Fibroblast of pulmonary artery (primary cell): ENCODE results near the gene ARAP1.

ENCODE experiments used
- DNase-seq: peaks from one replicate; pipeline ENCODE4 v3.0.0-alpha.2; 2010; ENCODE audit warnings: low read depth
- H3K4me3 ChIP-seq: replicated peaks from 2 replicates; pipeline ENCODE4 v1.5.1; 2011; ENCODE audit warnings: low read depth, mild to moderate bottlenecking, control low read depth, low read length, moderate library complexity
- CTCF ChIP-seq: IDR thresholded peaks from 2 replicates; pipeline ENCODE4 v1.5.1; 2011; ENCODE audit warnings: mild to moderate bottlenecking, control low read depth, low read length, inconsistent platforms; ENCODE audit errors: missing control alignments

The ARAP1 gene

GRCh38 chr11:72639502-72640375, 112.5 kb downstream of the ARAP1 start:
- H3K4me3 ChIP-seq, result no peak overlapping the region
- DNase-seq, result no peak
- no peak for TF ChIP-seq CTCF

DNA sequence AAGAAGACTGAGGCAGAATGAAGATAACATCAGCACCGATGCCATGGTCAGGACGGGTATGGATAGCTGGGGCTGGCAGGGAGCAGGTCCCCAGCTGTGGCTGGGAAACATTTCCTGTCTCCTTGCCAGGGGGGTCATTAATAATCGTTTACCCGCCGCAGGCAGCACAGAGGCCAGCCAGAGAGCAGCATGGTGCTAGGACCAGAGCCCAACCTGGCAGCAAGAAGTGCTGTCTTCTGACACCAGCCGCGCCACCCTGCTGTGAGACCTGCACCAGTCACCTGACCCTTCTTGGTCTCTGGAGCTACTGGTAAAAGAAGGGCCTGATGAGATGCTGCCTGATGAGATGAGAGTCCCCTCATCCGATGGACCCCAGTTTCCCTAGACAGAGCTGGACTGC, 114.3 kb downstream of the ARAP1 start:
- TF ChIP-seq CTCF, result no peak
- no peak overlapping the region for H3K4me3 ChIP-seq
- DNase-seq, result no peak

GRCh38 chr11:72637198-72637597, 115.0 kb downstream of the ARAP1 start:
- TF ChIP-seq CTCF, result no peak
- H3K4me3 ChIP-seq, result no peak overlapping the region
- no peak for DNase-seq

DNA sequence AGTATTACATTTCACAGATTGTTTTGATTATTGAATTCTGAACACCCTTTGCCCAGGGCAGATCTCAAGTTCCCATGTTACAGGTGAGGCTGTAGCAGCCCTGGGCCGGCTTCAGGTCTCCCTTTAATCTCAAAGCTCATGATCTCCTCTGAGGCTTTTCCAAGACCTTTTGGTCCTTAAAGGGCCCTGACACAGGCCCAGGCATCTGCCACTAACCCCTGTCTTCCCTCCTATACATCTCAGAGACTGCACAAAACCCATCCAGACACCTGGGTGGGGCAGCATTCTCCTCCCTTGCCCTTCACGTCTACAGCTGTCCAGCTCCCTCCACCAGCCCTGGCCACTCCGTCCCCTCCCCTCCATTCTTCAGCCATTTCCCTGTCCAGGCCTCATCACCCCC, 115.8 kb downstream of the ARAP1 start:
- no peak overlapping the region for H3K4me3 ChIP-seq
- TF ChIP-seq CTCF, result no peak
- no peak for DNase-seq

- TF ChIP-seq CTCF, result no peak
- no peak for DNase-seq
- no peak overlapping the region for H3K4me3 ChIP-seq
Observed at GRCh38 chr11:72635933-72636332, 116.3 kb downstream of the ARAP1 start.

GRCh38 chr11:72635309-72635915, 116.8 kb downstream of the ARAP1 start:
- TF ChIP-seq CTCF, result no peak

More at GRCh38 chr11:72635309-72635915, 116.8 kb downstream of the ARAP1 start:
- no peak overlapping the region for H3K4me3 ChIP-seq
- no peak for DNase-seq
